OCI-LY3 (cell line): ENCODE data around the gene ERMN.

Source experiments
- CTCF ChIP-seq: fragments of 200-600, 300-600 bp; sonication (generic); IDR thresholded peaks from 2 replicates; pipeline ENCODE4 v1.5.1; 2014; ENCODE audit warnings: antibody characterized with exemption, low read length, low read depth
- EZH2phosphoT487 ChIP-seq: fragments of 200-600 bp; shearing (Covaris generic); IDR thresholded peaks from 2 replicates; pipeline ENCODE4 v1.6.1; 2018; ENCODE audit warnings: antibody characterized with exemption, mixed run types, low read depth

- TF ChIP-seq CTCF (no peak), EZH2phosphoT487 (no peak)
Observed at GRCh38 chr2:157326698-157327097, 1.1 kb upstream of the ERMN start.
